ENCODE results near the gene SERTAD4.

Gene SERTAD4

DNA sequence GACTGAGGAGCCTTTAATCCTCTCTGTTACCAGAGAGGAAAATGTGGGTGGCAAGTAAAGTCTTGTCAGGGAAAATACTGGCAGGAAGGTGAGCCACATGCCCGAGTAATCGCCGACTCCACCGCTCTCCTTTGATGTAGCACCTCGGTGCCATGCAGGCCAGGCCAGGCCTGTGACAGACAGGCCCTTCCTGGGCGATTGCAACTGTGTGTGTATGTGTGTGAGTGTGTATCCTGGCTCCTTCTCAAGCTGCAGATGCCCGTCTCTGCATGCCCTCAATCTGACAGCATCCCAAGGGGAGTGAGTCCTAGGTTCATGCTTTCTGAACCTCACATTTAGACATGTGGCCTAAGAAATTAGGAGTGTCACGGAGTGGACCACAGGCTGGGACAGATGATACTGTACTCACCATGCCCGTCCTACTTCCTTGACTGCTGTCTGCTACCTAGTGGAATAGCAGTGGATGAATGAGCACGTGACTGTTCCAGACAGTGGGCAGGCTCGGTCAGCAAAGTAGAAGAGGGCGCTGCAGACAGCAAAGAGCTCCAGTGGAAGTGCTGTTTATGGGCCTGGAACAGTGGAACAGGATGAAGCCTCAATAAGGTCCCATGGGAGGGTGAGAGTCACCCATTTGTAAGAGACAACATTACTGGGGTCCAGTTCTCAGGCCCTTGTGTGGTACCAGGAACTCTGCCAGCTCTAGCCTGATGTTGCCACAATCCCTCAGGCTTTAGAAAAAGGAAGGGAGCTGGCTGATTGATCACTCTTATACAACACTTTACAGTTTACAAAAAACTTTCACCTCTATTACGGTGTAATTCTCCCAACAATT lies 25.3 kb downstream of the SERTAD4 start:
- H3K4me3 ChIP-seq (ENCODE audit: low read depth, low read length) = no peak overlapping the region
- DNase-seq (ENCODE audit: low read depth, low spot score) = no peak
- in situ Hi-C loops (cut with HindIII; ENCODE audit: low sequenced_read_pairs) = no loop called here
- TF ChIP-seq, protein P1, sequence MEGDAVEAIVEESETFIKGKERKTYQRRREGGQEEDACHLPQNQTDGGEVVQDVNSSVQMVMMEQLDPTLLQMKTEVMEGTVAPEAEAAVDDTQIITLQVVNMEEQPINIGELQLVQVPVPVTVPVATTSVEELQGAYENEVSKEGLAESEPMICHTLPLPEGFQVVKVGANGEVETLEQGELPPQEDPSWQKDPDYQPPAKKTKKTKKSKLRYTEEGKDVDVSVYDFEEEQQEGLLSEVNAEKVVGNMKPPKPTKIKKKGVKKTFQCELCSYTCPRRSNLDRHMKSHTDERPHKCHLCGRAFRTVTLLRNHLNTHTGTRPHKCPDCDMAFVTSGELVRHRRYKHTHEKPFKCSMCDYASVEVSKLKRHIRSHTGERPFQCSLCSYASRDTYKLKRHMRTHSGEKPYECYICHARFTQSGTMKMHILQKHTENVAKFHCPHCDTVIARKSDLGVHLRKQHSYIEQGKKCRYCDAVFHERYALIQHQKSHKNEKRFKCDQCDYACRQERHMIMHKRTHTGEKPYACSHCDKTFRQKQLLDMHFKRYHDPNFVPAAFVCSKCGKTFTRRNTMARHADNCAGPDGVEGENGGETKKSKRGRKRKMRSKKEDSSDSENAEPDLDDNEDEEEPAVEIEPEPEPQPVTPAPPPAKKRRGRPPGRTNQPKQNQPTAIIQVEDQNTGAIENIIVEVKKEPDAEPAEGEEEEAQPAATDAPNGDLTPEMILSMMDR (IDR thresholded peaks at IDR 0.05; ENCODE audit: low read depth, low read length) = no peak

DNA sequence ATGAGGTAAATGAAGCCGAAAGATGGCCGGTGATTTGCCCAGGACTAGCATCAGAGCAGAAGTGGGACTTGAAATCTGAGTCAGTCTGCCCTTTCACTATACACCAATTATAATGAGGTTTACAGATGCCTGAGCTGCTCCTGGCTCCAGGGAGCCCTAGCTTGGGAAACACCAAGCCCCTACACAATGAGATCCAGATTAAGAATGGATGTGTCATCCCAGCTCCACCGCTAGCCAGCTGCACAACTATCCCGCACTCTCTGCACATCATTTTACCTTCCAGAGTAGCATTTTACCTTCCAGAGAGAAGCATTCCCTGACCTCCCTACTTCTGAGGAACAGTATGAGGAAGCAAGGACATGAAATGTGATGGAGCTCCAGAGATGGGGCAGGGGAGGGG lies 27.0 kb downstream of the SERTAD4 start:
- in situ Hi-C loops (cut with HindIII; ENCODE audit: low sequenced_read_pairs) = no loop called here
- H3K4me3 ChIP-seq (ENCODE audit: low read depth, low read length) = no peak overlapping the region
- TF ChIP-seq, protein P1 (IDR thresholded peaks at IDR 0.05; ENCODE audit: low read depth, low read length) = no peak
- DNase-seq (ENCODE audit: low read depth, low spot score) = peak; percentile 88

DNA sequence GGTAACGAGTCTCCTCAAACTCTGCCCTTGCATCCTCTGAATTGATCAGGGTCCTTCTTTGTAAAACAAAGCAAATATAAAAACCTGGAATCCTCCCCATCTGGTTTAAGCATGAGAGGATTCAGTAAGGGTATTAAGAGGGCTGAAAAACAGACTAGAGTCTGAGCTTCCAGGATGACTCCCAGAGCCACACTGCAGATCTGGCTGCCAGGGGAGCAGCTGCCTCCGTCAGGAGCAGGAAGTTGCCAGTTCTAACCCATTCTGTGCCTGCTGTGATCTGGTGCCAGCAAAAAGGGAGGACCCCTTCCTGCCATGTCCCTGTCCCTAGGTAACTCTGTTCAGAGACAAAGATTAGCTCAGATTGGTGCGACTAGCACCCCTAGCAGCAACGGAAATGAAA lies 27.5 kb downstream of the SERTAD4 start:
- in situ Hi-C loops (cut with HindIII; ENCODE audit: low sequenced_read_pairs) = no loop called here
- no peak overlapping the region for H3K4me3 ChIP-seq (ENCODE audit: low read depth, low read length)
- no peak for DNase-seq (ENCODE audit: low read depth, low spot score)
- TF ChIP-seq, protein P1 (IDR thresholded peaks at IDR 0.05; ENCODE audit: low read depth, low read length) = no peak

DNA sequence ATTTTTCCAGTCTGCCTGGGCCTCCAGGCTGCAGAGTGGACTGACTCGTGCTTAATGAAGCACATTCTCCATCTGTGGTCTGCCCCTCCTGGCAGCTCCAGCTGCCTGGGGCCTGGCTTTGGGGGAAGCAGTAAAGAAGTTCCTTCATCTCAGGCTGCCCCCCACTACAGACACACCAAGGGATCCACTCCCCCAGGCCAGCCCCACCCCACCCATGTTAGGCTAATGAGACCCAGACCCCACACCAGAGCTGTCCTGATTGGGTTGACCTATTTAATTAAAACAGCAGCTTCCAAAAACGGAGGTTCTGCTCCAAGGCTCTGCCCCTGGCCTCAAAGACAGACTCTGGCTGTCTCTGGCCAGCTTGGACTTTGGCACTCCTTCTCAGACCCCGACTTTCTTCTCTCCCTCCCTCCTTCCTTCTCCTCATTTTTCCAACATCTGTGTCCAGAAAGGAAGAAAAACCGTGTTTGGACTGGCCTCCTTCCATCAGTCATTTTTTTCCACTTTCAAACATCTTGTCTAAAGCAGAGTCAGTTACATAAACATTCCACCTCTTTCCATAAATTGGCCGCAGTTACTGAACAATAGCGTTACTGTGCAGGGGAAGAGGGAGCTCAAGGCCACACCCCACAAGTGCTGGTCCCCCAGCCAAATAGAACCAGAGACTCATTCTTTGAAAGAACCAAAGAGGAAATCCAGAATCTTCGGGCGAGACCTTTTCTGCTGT lies 29.7 kb downstream of the SERTAD4 start:
- peak; percentile 94 for DNase-seq (ENCODE audit: low read depth, low spot score)
- TF ChIP-seq, protein P1 (IDR thresholded peaks at IDR 0.05; ENCODE audit: low read depth, low read length) = no peak
- no peak overlapping the region for H3K4me3 ChIP-seq (ENCODE audit: low read depth, low read length)
- in situ Hi-C loops (cut with HindIII; ENCODE audit: low sequenced_read_pairs) = no loop called here

DNA sequence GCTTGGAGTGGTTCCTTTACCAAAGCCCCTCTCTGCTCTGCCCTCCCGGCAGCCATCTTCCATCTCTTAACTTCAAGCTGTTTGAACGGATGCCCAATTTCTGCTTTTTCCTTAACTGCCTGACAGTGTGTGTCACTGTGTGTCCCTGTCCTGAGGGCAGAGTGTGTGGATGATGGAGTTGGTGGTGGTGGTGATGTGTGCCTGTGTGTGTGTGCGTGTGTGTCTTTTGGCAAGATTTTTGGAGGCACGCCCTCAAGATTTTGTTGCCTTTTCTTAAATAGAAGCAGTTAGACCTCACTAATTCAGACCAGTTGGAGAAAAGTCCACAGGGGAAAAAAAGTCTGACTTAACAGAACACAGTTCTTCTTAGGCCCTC lies 30.3 kb downstream of the SERTAD4 start:
- in situ Hi-C loops (cut with HindIII; ENCODE audit: low sequenced_read_pairs) = no loop called here
- TF ChIP-seq, protein P1 (IDR thresholded peaks at IDR 0.05; ENCODE audit: low read depth, low read length) = no peak
- H3K4me3 ChIP-seq (ENCODE audit: low read depth, low read length) = no peak overlapping the region
- no peak for DNase-seq (ENCODE audit: low read depth, low spot score)

DNA sequence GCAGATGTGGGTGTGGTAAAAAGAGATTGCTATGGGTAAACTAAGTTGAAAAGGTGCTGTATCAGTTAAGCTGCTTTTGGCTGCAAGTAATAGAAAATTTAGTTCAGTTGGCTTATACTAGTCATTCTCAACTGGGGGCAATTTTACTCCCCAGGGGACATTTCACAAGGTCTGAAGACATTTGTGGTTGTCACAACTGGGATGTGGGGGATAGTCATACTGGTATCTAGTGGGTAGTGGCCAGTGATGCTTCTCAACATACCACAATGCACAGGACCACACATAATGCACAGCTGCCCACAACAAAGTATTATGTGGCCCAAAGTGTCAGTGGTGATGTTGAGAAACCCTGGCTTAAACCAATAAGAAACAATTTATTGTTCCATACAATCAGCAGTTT lies 31.4 kb downstream of the SERTAD4 start:
- no peak for DNase-seq (ENCODE audit: low read depth, low spot score)
- in situ Hi-C loops (cut with HindIII; ENCODE audit: low sequenced_read_pairs) = no loop called here

More for the DNA sequence above, 31.4 kb downstream of the SERTAD4 start:
- TF ChIP-seq, protein P1 (IDR thresholded peaks at IDR 0.05; ENCODE audit: low read depth, low read length) = no peak
- H3K4me3 ChIP-seq (ENCODE audit: low read depth, low read length) = no peak overlapping the region

Data from astrocyte of the spinal cord (primary cell).